Nephron (organoid): ENCODE measurements around the gene THOC2.
"Not testable (repeated sequence)": the region's sequence is repeated elsewhere in the genome, so short reads cannot be mapped to it uniquely, and the experiment has no call there.

ENCODE experiments used
- H3K27ac Mint-ChIP-seq, 3 experiments: 2 replicates each; pipeline ENCODE4 v1.8.0; 2020; ENCODE audit warnings: mixed read lengths in 3 of 3, mild to moderate bottlenecking in 2 of 3, moderate library complexity in 1 of 3
- H3K27me3 Mint-ChIP-seq: 2 replicates; pipeline ENCODE4 v1.8.0; 2021; ENCODE audit warnings: low read depth, mild to moderate bottlenecking, moderate library complexity, mixed read lengths
- H3K36me3 Mint-ChIP-seq: 2 replicates; pipeline ENCODE4 v1.8.0; 2020; ENCODE audit warnings: low read depth, mixed read lengths
- H3K4me1 Mint-ChIP-seq: 2 replicates; pipeline ENCODE4 v1.8.0; 2020; ENCODE audit warnings: mixed read lengths
- H3K4me3 Mint-ChIP-seq, 3 experiments: 2 replicates each; pipeline ENCODE4 v1.8.0; 2020; ENCODE audit warnings: mild to moderate bottlenecking in 3 of 3, mixed read lengths in 3 of 3, moderate library complexity in 2 of 3
- H3K9me3 Mint-ChIP-seq: 2 replicates; pipeline ENCODE4 v1.8.0; 2020; ENCODE audit warnings: mixed read lengths
- TF ChIP-seq, protein P1 (sequence below), 3 experiments: fragments of 200-600 bp; sonication (generic); IDR thresholded peaks; one replicate each; pipeline ENCODE4 v1.5.0; 2021; ENCODE audit warnings: antibody characterized with exemption in 3 of 3; ENCODE audit not compliant: unreplicated experiment in 3 of 3

THOC2 gene, protein sequence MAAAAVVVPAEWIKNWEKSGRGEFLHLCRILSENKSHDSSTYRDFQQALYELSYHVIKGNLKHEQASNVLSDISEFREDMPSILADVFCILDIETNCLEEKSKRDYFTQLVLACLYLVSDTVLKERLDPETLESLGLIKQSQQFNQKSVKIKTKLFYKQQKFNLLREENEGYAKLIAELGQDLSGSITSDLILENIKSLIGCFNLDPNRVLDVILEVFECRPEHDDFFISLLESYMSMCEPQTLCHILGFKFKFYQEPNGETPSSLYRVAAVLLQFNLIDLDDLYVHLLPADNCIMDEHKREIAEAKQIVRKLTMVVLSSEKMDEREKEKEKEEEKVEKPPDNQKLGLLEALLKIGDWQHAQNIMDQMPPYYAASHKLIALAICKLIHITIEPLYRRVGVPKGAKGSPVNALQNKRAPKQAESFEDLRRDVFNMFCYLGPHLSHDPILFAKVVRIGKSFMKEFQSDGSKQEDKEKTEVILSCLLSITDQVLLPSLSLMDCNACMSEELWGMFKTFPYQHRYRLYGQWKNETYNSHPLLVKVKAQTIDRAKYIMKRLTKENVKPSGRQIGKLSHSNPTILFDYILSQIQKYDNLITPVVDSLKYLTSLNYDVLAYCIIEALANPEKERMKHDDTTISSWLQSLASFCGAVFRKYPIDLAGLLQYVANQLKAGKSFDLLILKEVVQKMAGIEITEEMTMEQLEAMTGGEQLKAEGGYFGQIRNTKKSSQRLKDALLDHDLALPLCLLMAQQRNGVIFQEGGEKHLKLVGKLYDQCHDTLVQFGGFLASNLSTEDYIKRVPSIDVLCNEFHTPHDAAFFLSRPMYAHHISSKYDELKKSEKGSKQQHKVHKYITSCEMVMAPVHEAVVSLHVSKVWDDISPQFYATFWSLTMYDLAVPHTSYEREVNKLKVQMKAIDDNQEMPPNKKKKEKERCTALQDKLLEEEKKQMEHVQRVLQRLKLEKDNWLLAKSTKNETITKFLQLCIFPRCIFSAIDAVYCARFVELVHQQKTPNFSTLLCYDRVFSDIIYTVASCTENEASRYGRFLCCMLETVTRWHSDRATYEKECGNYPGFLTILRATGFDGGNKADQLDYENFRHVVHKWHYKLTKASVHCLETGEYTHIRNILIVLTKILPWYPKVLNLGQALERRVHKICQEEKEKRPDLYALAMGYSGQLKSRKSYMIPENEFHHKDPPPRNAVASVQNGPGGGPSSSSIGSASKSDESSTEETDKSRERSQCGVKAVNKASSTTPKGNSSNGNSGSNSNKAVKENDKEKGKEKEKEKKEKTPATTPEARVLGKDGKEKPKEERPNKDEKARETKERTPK (N-terminal part only)

DNA sequence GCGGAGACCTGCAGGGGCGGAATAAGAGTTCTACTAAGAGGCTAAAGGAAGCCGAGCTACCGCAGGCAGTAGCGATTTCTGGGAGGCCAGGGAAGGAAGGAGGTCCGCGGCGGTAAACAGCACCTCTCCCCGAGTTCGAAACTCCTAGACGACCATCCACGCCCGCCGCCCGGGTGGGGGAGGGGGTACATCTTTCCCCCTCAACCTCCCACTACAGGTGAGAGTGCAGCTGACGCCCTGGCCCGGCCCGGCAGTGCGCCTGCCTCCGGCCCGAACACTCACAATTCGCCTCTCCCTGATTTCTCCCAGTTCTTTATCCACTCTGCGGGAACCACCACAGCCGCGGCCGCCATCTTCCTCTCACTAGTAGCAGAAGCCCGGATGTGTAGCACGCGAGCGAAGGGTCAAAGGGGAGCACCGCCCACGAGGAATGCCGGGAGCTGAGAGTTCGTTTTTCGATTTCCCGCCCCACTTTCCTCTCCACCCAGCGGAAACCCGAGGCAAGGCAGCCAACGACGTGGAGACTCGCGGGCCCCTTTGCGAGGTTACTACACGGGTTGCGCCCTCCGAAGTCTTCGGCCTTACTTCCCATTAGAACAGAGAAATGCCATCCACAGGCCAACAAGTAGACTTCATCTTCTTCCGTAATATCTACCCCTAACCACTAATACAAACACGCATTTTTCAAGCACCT is at the start of gene THOC2:
Gene THOC2 (minus strand): TSS at position 383 of the 694 bp plus-strand sequence. CDS start 30 bp downstream, at position 353.
- H3K4me3 Mint-ChIP-seq: peak within 1 kb of the TSS; percentile 93 to 98 (median 96)
- peaks cover 5% of the 10 kb centered on the region for H3K36me3 Mint-ChIP-seq
- H3K9me3 Mint-ChIP-seq: peaks cover 20% of the 10 kb centered on the region
- H3K27me3 Mint-ChIP-seq: no peaks in the 10 kb centered on the region
- TF ChIP-seq, protein P1, sequence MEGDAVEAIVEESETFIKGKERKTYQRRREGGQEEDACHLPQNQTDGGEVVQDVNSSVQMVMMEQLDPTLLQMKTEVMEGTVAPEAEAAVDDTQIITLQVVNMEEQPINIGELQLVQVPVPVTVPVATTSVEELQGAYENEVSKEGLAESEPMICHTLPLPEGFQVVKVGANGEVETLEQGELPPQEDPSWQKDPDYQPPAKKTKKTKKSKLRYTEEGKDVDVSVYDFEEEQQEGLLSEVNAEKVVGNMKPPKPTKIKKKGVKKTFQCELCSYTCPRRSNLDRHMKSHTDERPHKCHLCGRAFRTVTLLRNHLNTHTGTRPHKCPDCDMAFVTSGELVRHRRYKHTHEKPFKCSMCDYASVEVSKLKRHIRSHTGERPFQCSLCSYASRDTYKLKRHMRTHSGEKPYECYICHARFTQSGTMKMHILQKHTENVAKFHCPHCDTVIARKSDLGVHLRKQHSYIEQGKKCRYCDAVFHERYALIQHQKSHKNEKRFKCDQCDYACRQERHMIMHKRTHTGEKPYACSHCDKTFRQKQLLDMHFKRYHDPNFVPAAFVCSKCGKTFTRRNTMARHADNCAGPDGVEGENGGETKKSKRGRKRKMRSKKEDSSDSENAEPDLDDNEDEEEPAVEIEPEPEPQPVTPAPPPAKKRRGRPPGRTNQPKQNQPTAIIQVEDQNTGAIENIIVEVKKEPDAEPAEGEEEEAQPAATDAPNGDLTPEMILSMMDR (IDR thresholded peaks at IDR 0.05; ENCODE audit: unreplicated experiment in 3 of 3): peak in 2 of 3 experiments; percentile 36 to 45
- H3K27ac Mint-ChIP-seq: peak within 1 kb of the TSS; percentile 91 to 99 (median 98)
- H3K4me1 Mint-ChIP-seq: peaks cover 22% of the 10 kb centered on the region

DNA sequence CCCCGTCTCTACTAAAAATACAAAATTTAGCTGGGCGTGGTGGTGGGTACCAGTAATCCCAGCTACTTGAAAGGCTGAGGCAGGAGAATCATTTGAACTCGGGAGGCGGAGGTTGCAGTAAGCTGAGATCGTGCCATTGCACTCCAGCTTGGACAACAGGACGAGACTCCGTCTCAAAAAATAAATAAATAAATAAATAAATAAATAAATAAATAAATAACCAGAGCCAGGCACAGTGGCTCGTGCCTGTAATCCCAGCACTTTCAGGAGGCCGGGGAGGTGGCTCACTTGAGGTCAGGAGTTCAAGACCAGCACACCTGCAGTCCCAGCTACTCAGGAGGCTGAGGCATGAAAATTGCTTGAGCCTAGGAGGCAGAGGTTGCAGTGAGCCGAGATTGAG is 48.9 kb upstream of the THOC2 start:
- not testable (repeated sequence) for H3K36me3 Mint-ChIP-seq, H3K27ac Mint-ChIP-seq, H3K27me3 Mint-ChIP-seq, H3K4me1 Mint-ChIP-seq, H3K4me3 Mint-ChIP-seq
- H3K9me3 Mint-ChIP-seq: peaks cover 14% of the 10 kb centered on the region

DNA sequence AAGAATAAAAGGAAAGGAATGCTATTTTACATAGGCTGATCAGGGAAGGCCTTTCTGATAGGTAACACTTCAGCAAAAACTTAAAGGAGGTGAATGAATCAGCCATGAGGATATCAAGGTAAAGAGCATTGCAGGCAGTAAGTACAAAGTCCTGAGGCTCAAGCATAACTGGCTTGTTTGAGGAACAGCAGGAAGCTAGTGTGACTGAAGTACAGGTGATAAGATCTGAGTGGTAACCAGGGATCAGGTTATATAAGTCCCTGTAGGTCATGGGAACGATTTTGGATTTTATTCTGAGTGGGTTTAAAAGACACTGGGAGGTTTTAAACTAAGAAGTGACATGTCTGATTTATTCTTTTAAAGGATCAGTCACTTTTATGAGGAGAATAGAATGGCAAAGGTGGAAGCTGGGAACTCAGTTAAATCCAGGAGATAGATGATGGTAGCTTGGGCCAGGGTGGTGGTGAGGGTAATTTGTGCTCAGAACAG is 47.1 kb upstream of the THOC2 start:
- H3K27ac Mint-ChIP-seq: peak overlapping the region; percentile 39 to 74 (median 55)
- H3K4me3 Mint-ChIP-seq: no peak overlapping the region
- H3K36me3 Mint-ChIP-seq: no peaks in the 10 kb centered on the region
- TF ChIP-seq, protein P1 (IDR thresholded peaks at IDR 0.05; ENCODE audit: unreplicated experiment in 3 of 3): no peak
- no peaks in the 10 kb centered on the region for H3K4me1 Mint-ChIP-seq
- no peaks in the 10 kb centered on the region for H3K27me3 Mint-ChIP-seq
- H3K9me3 Mint-ChIP-seq: peaks cover 6% of the 10 kb centered on the region

DNA sequence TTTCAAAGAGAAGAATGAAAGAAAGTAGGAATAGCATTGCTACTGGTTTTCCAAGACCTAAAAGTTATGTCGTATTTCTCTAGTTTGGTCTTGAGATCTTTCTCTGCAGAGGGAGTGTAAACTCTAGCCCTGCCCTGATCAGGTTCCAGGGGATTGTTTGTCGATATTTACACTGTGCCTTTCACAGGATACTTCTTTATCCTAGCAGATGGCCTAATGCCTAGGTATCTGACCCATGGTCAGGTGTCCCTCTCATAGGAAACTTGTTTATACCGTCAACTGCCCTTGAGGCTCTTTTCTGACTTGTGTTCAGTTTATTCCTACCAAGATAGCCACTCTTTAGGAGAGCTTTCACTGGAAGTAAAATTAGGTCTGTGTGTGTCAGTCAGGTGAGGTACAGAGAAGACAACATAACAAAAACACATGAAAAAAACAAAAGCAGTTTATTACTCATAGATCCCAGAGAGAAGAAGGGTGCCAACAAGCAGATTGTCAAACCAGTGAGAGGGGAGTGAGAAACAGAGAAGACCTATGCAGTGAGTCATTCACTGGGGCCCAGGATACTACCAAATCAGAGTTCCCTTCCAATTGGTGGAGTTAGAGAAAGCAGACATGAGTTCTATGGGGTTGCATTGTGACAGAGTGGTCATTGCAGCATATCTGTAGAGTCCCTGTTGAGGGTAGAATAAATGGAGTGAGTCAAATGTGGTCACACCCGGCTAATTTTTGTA is 40.6 kb upstream of the THOC2 start:
- Mint-ChIP-seq H3K4me3 (no peak overlapping the region), H3K27ac (no peak overlapping the region), H3K9me3 (peaks cover 18% of the 10 kb centered on the region), H3K4me1 (no peaks in the 10 kb centered on the region), H3K36me3 (peaks cover 4% of the 10 kb centered on the region), H3K27me3 (no peaks in the 10 kb centered on the region)
- TF ChIP-seq, protein P1 (IDR thresholded peaks at IDR 0.05; ENCODE audit: unreplicated experiment in 3 of 3): no peak

- TF ChIP-seq, protein P1 (IDR thresholded peaks at IDR 0.05; ENCODE audit: unreplicated experiment in 3 of 3): no peak
- H3K27ac Mint-ChIP-seq: peak overlapping the region; percentile 82 to 90 (median 86)
- no peak overlapping the region for H3K4me3 Mint-ChIP-seq
- H3K36me3 Mint-ChIP-seq: peaks cover 4% of the 10 kb centered on the region
- H3K9me3 Mint-ChIP-seq: peaks cover 13% of the 10 kb centered on the region
- H3K27me3 Mint-ChIP-seq: no peaks in the 10 kb centered on the region
- no peaks in the 10 kb centered on the region for H3K4me1 Mint-ChIP-seq
Observed at GRCh38 chrX:123771449-123772064, 38.7 kb upstream of the THOC2 start.
